Measurements from ENCODE around the gene MUC6.

MUC6 gene

DNA sequence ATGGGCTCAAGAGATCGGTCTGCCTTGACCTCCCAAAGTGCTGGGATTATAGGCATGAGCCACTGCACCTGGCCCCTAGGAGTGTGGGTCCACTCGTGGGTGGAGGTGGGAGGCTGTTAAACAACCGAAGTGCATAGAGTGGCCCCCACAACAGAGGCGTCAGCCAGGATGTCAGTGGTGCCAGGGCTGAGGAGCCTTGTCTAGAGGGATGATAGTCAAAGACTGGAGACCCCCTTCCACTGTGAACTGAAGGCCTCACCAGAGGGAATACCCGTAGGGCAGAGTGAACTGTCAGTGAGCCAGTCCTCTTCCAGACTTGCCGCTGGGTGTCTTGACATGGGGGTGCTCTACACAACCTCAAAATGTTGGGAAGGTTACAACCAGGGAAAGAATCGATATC is 72.7 kb downstream of the MUC6 start:
- no peaks in the 10 kb centered on the region for H3K4me1 ChIP-seq (ENCODE audit: control insufficient read depth, insufficient read depth, low read length)
- H3K36me3 ChIP-seq (ENCODE audit: control insufficient read depth, insufficient read depth, low read length): peaks cover 64% of the 10 kb centered on the region
- no peak overlapping the region for H3K27ac ChIP-seq (ENCODE audit: low read depth, low read length)
- peaks cover 15% of the 10 kb centered on the region for H3K9me3 ChIP-seq (ENCODE audit: control insufficient read depth, insufficient read depth, low read depth, low read length)
- no peak overlapping the region for H3K9ac ChIP-seq (ENCODE audit: low read length)
- H3K27me3 ChIP-seq (ENCODE audit: control insufficient read depth, insufficient read depth, low read length): no peaks in the 10 kb centered on the region
- no peak overlapping the region for H3K4me3 ChIP-seq (ENCODE audit: low read depth, low read length)

Data from HUES6 (cell line).